ENCODE measurements around the gene CDK13.

GRCh38 chr7:40105879-40106473, 155.9 kb downstream of the CDK13 start:
- TF ChIP-seq CTCF (conservative IDR thresholded peaks at IDR 0.05; ENCODE audit: low read depth, low read length) (no peak), EZH2phosphoT487 (IDR thresholded peaks at IDR 0.05; ENCODE audit: borderline replicate concordance, low read length) (no peak)
